Right atrium auricular region (tissue), 2 donors: ENCODE data around the gene CRYM. TPM values are rescaled to one million over a fixed set of nuclear protein-coding genes. Genes with fewer than 3 reads are reported as not detected.
"Not testable (repeated sequence)": the region's sequence is repeated elsewhere in the genome, so short reads cannot be mapped to it uniquely, and the experiment has no call there.

ENCODE experiments used
- DNase-seq: peaks from one replicate; pipeline ENCODE4 v3.0.0-alpha.2; 2019; ENCODE audit warnings: low spot score
- H3K27ac ChIP-seq, 2 donors: fragments of 200-600 bp; sonication (generic); 1 replicate in 1 of 2; 2 replicates in 1 of 2; pipeline ENCODE4 v1.5.1; 2016 to 2019
- H3K27me3 ChIP-seq, 2 donors: fragments of 200-600 bp; sonication (generic); one replicate each; pipeline versions ENCODE4 v1.5.1 to v1.6.0; 2017 to 2019
- H3K36me3 ChIP-seq: fragments of 200-600 bp; sonication (generic); one replicate; pipeline ENCODE4 v1.5.1; 2016
- H3K4me1 ChIP-seq, 2 donors: fragments of 200-600 bp; sonication (generic); one replicate each; pipeline versions ENCODE4 v1.5.1 to v1.6.0; 2017 to 2019
- H3K4me3 ChIP-seq, 2 donors: fragments of 200-600 bp; sonication (generic); 1 replicate in 1 of 2; 2 replicates in 1 of 2; pipeline ENCODE4 v1.5.1; 2017 to 2019; ENCODE audit warnings: mild to moderate bottlenecking in 1 of 2, moderate library complexity in 1 of 2
- H3K9me3 ChIP-seq, 2 donors: fragments of 200-600 bp; sonication (generic); one replicate each; pipeline ENCODE4 v1.5.1; 2019
- CTCF ChIP-seq, 2 donors: fragments of 200-600 bp; sonication (generic); IDR thresholded peaks; one replicate each; pipeline ENCODE4 v1.5.1; 2019; ENCODE audit warnings: antibody characterized with exemption in 2 of 2
- total RNA-seq, 2 donors: library from RNA; depleted of rRNA; stranded (reverse); fragments of >200 nt; gene quantifications; one replicate each; pipeline ENCODE4 v1.1.0, GENCODE V29; 2016

Gene CRYM
- total RNA-seq, 2 donors from 2014 or later, result 77.7 to 91.1 TPM

- TF ChIP-seq CTCF (IDR thresholded peaks at IDR 0.05), result no peak
- Histone ChIP-seq H3K27me3 (no peaks in the 10 kb centered on the region), H3K4me3 (no peak overlapping the region), H3K36me3 (no peaks in the 10 kb centered on the region), H3K9me3 (no peaks in the 10 kb centered on the region), H3K27ac (peak overlapping the region in 1 of 2 donors; percentile 2), H3K4me1 (peaks cover 0 to 17% of the 10 kb centered on the region in 2 donors)
- no peak for DNase-seq
These were observed 2.6 kb downstream of the CRYM start for GRCh38 chr16:21275529-21275928.

- H3K27me3 ChIP-seq, result no peaks in the 10 kb centered on the region
- no peak overlapping the region for H3K27ac ChIP-seq
- no peak for DNase-seq
- no peaks in the 10 kb centered on the region for H3K9me3 ChIP-seq
- no peak for TF ChIP-seq CTCF (IDR thresholded peaks at IDR 0.05)
- H3K4me1 ChIP-seq, result peaks cover 0 to 17% of the 10 kb centered on the region in 2 donors
- H3K4me3 ChIP-seq, result no peak overlapping the region
- H3K36me3 ChIP-seq, result no peaks in the 10 kb centered on the region
These were observed 3.8 kb downstream of the CRYM start for GRCh38 chr16:21274172-21274726.

- not testable (repeated sequence) for H3K4me3 ChIP-seq, H3K36me3 ChIP-seq, H3K9me3 ChIP-seq, H3K27me3 ChIP-seq, H3K27ac ChIP-seq, DNase-seq, H3K4me1 ChIP-seq
These were observed 5.3 kb downstream of the CRYM start for GRCh38 chr16:21272763-21273162.

- no peaks in the 10 kb centered on the region for H3K36me3 ChIP-seq
These were observed 5.8 kb downstream of the CRYM start for GRCh38 chr16:21272253-21272652.

GRCh38 chr16:21268236-21268635, 9.9 kb downstream of the CRYM start:
- Histone ChIP-seq H3K27me3 (no peaks in the 10 kb centered on the region), H3K4me3 (no peak overlapping the region), H3K9me3 (no peaks in the 10 kb centered on the region), H3K36me3 (no peaks in the 10 kb centered on the region), H3K4me1 (peaks cover 0 to 20% of the 10 kb centered on the region in 2 donors), H3K27ac (no peak overlapping the region)
- no peak for DNase-seq
- no peak for TF ChIP-seq CTCF (IDR thresholded peaks at IDR 0.05)

More at GRCh38 chr16:21272253-21272652, 5.8 kb downstream of the CRYM start:
- Histone ChIP-seq H3K27me3 (no peaks in the 10 kb centered on the region), H3K4me3 (no peak overlapping the region), H3K4me1 (peaks cover 0 to 2% of the 10 kb centered on the region in 2 donors), H3K9me3 (no peaks in the 10 kb centered on the region), H3K27ac (no peak overlapping the region)
- DNase-seq, result no peak
- TF ChIP-seq CTCF (IDR thresholded peaks at IDR 0.05), result no peak

GRCh38 chr16:21267298-21267697, 10.8 kb downstream of the CRYM start:
- Histone ChIP-seq H3K36me3 (no peaks in the 10 kb centered on the region), H3K9me3 (no peaks in the 10 kb centered on the region), H3K4me1 (peaks cover 0 to 21% of the 10 kb centered on the region in 2 donors), H3K4me3 (no peak overlapping the region), H3K27me3 (no peaks in the 10 kb centered on the region), H3K27ac (no peak overlapping the region)
- TF ChIP-seq CTCF (IDR thresholded peaks at IDR 0.05), result no peak
- no peak for DNase-seq
